Amygdala (tissue), 56 donors: ENCODE data around the gene GRB10.
"Not testable (repeated sequence)": the region's sequence is repeated elsewhere in the genome, so short reads cannot be mapped to it uniquely, and the experiment has no call there.

Source experiments
- DNase-seq, 56 donors: peaks; one replicate each; lab custom pipeline; 2025; lab: John Stamatoyannopoulos, UW

Gene GRB10

GRCh38 chr7:50751146-50751545, 31.6 kb downstream of the GRB10 start:
- DNase-seq = no peak

- DNase-seq = no peak
These were observed 32.8 kb downstream of the GRB10 start for GRCh38 chr7:50749896-50750295.

DNA sequence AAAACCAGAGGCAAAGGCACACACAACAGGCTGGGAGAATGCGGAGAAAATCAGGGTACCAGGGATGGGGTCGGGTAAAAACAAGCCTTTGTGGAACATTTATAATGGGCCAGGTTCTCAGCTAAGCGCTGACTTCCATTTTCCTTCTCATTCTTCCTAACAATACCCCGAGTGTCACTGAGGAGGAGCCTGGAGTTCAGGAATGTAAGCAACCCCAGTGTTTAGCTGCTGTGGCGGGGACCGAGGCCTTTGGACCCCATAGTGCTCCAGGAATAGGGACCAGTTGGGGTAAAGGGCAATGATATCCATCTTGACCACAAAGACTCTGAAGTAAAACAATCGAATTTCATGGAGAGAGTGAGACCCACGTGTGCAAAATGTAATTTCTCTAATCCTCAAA, 34.2 kb downstream of the GRB10 start:
- DNase-seq = no peak

DNA sequence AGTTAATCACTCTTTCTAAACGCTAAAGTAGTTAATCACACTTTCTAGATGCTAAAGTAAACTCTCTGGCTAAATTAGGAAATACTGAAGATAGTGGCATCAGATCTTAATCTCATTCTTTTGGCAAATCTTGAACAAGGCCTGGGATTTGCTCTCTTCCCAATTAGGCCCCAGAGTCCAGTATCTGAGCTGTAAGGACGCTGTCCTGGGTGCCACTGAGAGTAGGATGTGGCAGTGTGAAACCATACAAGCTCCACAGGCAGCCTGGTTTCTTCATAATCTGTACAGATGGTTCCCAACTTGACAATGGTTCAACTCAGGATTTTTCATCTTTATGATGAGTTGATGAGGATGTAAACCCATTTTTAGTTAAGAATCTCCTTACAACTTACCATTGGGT, 36.9 kb downstream of the GRB10 start:
- no peak for DNase-seq

DNA sequence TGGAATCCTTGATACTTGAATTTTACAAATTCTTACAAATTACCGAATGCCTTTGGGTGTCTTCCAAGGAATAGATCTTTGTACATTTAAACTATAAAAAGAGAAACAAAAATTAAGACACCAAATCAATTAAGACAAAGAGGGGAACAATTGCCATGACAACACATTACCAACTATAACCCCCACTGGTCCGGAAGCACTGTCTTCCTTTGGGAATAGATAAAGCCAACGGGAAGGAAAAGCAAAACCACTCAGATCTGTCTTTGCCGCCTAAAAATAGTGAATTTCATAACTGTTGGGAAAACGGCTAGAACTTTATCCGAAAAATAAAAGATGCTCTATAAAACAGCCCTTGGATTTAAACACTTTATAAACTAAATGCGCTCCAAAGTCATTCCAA, 37.4 kb downstream of the GRB10 start:
- no peak for DNase-seq

DNA sequence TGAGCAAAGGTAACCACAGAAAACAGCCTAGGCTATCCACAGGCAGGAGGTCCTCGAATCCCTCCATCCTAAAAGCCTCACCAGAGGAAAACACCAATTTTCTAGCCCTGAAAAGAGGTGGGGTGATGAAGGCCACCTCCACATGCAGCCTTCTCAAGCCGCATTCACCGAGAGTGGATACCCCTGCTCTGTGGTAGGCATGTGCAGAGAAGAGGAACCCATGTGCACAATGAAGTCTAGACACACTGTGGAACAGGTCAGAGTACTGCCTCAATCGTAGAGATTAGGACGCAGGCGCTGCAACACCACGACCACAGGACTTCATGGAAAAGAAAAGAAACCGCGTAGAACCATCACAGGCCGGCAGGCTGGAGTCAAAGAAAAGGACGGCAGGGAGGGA, 38.8 kb downstream of the GRB10 start:
- no peak for DNase-seq

DNA sequence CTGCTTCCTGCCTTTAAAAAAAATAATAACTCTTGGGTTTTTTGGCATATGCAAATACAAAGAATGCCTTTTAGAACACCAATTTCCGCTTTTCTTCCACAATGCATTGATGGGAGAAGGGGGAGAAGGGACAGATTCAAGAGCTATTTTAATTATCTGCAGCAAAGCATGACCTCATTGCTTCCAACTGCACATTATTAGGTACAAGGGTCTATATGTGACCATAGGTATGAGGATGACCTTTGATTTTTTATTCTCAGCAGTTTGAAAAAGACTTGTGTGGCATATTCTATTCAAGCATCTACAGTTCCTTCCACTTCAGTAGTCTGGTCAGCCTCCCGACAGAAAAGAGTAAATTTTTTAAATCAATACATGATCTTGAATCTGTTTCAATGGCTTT, 39.7 kb downstream of the GRB10 start:
- DNase-seq = no peak

- no peak for DNase-seq
These were observed 40.3 kb downstream of the GRB10 start for GRCh38 chr7:50742401-50742800.

- peak in 3 of 56 donors; percentile 8 to 17 (median 16) for DNase-seq
These were observed 42.8 kb downstream of the GRB10 start for GRCh38 chr7:50739744-50740435.

DNA sequence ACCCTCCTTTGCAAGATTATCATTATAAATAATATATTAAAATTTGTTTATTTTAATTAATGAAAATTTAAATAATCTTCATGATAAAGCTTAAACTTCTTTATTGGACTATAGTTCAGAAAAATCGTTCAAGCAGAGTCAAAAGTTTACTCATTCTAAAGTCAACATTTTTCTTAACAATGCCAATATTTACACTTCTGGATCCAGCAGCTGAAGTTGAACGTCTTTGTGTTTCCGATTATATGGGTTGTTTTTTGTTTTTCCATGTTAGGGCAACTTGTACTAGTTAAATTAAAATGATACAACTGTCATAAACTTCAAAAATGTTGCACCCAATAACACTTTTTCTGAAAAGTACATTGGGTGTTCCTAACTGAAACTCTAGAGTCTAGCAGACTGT, 43.8 kb downstream of the GRB10 start:
- no peak for DNase-seq

DNA sequence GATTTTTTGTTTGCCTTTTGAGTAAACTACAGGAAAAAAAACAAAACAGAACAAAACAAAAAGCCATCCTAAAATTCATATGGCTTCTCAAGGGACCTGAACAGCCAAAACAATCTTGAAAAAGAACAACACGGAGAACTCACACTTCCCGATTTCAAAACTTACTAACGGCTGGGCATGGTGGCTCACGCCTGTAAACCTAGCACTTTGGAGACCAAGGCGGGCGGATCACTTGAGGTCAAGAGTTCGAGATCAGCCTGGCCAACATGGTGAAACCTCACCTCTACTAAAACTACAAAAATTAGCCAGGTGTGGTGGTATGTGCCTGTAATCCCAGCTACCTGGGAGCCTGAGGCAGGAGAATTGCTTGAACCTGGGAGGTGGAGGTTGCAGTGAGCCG, 46.9 kb downstream of the GRB10 start:
- not testable (repeated sequence) for DNase-seq

GRCh38 chr7:50735333-50735732, 47.4 kb downstream of the GRB10 start:
- DNase-seq = no peak

DNA sequence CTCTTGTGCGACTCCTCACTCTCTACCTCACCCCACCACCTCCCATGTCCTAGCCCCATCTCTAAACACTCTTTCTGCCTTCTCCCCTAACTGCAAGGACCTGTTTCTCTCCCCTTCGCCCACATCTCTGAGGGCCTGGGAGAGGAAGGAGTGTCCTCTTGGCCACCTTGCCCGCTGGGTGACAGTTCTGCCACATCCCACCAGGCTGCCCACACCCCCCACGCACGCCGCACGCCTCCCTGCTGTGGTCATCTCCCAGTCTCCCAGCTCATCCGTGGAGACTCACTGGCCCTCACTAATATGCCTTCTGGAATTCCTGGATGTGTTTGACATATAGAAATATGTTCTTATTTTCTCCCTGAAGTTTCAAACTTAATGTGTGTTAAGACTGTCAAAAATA, 48.5 kb downstream of the GRB10 start:
- no peak for DNase-seq

GRCh38 chr7:50733552-50733951, 49.1 kb downstream of the GRB10 start:
- DNase-seq = no peak

- no peak for DNase-seq
These were observed 50.8 kb downstream of the GRB10 start for GRCh38 chr7:50731703-50732582.

DNA sequence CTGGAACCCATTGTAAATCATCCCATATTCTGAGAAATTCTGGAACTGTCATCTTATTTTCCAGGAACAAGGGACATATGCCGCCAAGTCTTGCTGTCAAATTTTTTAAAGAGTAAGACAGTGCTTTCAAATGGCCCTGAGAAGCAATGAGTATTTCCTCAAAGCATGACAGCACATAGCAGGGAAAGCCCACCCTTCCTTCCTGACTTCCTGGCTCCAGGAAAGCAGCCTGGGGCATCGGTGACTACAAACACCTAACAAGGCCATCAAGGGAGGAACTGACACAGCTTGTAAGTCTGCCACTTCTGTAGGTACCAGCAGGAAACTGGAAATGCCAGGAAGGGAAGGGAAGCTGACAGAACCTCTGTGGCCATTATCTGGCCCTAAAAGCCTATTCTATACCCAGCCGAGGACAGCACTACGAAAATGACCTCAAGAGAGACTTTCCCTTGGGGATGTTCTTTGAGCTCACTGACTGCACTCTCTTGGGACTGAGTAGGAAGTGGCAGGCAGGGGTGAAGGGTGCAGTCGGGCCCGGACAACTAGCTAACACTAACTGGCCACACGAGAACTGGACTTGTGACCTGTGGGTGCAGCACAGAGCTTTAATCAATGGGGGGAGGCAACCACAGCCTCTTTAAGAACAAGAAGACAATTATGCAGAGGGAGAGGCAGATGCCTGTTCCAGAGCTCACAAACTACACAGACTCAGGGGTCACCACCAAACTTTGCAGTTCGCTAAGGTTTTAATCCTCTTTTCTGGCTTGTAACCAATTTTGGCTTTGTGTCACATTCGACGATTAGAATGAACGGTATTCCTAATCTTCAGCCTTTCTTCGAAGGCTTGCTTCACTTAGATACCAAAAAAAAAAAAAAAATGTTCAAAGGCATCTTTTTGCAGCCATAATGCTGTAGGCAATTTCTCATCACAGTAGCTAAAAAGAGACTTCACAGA, 52.0 kb downstream of the GRB10 start:
- no peak for DNase-seq

DNA sequence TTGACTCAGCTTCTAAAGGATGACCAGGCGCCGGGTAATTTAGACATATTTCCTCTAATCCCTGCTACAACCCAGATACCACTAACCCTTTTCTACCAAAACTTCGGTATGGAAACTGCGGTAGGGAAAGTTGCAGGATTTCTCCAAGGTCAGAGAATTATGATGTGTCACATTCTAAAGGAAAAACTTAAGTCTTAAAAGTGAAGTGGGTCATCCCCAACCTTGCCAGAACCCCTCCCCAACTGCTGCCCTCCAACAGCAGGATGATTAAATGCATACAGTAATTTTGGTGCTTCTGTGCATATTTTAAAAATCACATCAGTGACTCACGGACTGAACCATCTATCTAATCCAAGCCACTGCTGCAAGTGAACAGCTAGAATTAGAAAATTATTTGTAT, 52.7 kb downstream of the GRB10 start:
- DNase-seq = no peak

- no peak for DNase-seq
These were observed 54.5 kb downstream of the GRB10 start for GRCh38 chr7:50728184-50728583.

DNA sequence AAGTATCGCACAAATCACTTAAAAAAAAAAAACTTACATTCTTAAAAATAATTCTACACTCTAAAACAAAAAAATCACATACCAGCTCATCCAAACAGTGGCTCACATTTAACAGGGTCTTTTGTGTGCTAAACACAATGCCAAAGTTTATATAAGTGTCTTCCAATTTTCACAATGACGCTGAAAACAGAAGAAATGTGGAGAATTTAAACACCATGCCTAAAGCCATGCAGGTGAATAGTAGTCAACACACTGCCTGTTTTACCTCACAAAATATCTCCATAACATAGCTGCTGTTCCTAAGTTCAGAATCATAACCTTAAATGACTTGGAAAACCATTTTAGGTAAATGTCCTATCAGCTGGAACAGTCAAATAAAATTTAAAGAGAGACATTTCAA, 55.0 kb downstream of the GRB10 start:
- DNase-seq = no peak

DNA sequence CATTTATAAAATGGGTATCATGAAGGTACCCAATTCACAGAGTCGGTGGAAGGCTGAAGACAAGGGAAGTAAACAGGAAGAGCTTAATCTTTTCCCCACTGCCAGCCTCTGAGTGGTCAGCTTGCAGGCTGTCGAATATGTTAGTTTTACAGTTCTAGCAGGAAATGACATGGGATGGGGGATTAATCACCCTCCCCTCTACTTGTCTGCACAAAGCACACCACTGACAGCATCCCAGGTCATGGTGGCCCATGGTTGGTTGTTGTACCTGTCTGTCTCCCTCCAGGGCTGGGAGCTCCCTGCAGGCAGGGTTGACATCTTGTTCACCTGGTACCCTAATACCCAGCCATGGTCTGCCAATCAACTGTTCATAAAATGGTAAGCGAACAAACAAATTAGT, 55.6 kb downstream of the GRB10 start:
- DNase-seq = no peak

DNA sequence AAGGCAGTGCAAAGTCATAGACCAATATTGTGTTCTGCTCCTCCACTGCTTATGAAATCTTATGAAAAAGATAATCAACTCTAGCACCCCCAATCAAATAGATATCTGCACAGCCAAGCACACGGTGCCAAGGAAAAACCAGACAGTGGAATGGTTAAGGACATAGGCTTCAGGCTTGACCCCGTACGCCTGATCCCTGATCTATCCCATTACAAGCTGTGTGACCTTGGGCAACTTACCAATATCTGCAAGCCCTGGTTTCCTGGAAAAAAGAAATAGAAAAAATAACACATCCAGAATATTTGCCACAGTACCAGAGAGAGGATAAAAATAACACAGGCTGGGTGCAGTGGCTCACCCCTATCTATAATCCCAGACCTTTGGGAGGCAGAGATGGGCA, 56.9 kb downstream of the GRB10 start:
- no peak for DNase-seq
